ENCODE data around the gene NFIA.

The NFIA gene

DNA sequence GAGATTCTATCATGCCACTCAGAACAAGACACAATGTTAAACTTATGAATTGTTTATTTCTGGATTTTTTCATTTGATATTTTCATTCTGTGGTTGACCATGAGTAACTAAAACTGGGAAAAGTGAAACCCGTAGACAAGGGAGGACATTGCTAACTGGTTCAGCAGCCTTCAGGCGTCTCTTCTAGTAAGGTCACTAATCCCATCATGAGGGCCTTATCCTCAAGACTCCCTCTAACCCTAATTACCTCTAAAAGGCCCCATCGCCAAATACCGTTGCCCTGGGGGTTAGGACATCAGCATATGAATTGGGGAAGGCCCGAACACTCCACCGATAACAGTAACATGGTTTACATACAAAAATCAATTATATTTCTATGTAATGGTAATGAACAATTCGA is 394.9 kb downstream of the NFIA start:
- no peak for DNase-seq

DNA sequence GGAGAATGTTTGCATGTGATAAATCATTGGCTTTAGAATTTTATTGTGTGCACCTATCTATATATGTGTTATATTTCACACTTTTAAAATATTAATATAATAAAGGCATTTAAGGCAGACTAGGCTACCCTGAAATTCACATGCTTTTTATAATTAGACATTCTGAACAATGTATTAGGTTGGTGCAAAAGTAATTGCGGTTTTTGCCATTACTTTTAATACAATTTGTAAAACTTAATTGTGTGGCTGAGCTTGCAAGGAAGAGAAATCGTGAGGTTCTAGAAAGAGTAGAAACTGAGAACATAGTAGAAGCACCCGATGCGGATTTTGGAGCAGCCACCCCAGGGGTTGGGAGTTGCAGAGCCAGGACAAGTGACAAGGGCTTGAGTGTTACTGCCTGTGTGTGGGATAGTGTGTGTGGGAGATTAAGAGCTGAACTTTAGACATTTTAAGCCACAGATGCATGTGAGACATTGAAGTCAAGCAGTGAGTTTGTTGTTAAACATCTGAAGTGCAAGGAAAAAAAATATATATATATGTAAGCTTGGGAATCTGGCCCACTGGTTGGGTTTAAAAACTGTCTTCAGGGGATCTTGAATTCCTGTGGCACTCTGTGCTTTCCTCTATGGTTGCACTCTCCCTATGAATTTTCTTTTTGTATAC is 398.0 kb downstream of the NFIA start:
- no peak for DNase-seq

DNA sequence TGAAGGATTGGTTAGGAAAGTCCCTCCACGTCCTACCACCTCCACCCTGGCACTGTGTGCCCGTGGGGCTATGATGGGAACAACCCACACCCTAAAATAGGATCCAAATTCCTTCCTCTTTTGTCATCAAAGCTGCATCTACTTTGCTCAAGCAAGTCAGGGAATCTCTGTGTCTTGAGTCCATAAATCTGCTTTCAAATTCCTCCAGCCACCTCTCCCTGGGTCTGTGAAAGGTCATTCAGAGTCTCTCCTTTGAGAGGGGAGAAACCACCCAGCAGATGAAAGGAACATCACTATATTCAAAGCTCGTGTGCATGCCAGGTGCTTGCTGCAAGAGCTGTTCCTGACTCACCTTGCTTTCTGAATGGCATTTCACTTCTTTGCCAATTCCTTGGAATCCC is 399.0 kb downstream of the NFIA start:
- no peak for DNase-seq

DNA sequence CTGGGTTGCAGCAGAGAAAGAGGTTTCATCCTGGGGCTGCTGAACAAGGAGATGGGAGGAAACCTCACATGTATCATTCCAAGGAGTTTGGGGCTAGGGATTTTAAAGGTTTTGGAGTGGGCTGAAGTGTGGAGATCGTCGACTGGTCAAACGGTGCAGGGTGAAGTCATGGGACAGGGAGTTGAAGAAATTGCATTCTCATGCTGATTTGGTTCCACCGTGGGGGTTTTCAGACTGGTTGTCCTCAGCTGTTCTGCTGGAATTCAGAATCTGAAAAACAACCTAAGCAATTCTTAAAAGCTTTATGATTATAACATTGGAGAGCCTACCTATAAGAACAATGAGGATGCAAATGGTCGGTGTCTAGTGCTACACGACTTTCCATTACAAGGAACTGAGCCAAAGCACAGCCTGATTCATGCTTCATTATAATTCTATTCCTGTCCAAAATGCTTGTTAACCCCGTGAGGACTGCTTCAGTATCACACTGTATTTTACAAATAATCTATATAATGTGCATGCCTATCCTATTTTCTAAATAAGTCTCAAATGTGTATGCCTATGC is 399.9 kb downstream of the NFIA start:
- no peak for DNase-seq

DNA sequence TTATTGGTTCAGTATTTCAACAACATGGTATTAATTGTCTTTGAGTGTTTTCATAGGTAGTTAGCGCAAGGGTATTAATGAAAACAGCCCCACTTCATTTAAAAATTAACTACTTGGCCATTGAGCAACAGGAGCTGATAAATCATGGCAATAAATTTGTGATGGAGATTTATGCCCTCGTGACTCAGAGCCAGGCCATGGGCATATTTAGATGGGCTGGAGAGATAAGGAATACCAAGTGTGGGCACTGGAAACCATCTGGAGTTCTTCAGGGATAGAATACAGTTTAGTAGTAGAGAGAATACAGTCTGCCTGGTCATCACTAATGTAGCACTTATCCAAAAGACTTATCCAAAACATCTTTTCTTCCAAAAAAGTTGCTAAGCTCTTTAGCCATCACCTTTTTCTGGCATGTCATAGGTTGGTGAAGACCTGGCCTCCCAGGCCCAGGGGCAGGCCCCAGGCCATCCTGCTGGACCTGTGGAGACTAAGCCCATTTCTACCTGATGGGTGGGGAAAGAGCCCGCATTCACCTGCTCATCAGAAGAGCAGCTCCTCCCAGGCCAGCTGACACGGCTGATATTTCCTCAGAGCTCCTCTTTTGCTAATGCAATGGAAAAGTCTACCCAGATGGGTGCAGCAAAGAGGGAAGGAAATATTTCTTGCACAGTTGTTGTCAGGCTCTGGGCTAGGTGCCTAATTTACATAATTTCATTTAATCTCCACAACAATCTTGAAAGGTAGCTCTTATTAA is 404.6 kb downstream of the NFIA start:
- DNase-seq: no peak

DNA sequence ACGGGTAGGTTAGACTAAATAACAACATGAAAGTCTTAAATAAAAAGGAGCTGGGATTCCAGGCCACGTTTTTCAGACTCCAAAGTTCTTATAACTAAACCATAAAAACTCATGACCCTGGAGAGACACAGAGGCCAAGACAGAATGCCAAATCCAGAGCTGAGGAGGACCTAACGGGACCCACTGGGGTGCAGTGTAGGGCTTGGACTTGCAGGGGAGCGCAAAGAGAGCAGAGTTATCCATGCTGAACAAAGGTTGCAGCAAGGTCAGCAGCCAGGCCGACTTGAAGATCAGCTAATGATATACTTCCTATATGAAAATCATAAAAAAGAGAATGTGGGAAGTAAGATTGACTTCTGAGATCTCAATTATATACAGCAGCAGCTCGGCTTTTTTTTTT is 405.4 kb downstream of the NFIA start:
- no peak for DNase-seq

DNA sequence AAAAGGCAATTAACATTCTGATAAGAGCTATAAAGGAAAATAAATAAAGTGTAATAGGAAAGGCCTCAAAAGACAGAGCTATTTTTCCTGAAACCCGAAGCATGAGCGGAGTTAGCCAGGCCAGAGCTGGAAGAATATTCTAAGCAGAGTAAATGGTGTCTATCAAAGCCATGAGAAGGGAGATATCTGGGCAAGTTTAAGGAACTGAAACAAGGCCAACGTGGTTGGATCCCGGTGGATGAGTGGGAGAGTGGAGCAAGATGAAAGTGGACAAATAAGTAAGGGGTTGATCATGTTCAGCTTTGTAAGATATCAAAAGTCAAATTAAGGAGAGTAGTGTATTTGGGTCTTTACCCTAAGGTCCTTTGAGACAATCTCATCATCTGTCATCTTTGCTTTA is 408.6 kb downstream of the NFIA start:
- no peak for DNase-seq

DNA sequence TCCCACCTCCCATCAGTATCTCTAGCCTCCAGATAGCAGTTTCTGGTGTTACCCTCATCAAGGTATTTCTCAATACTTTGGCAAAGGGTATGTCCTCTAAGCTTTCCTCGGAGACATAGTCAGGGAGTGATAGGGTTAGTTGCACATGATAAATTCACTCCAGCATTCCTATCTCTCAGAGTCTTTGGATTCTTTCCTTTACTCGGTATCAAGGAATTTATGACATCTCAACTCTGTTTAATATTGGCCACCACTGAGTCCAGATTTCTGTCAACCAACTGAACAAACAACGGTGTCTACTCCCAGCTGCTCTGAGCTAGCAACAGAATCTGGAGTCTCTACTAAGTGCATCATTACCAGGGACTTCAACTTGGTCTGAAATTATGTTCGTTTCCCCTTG is 409.1 kb downstream of the NFIA start:
- no peak for DNase-seq

DNA sequence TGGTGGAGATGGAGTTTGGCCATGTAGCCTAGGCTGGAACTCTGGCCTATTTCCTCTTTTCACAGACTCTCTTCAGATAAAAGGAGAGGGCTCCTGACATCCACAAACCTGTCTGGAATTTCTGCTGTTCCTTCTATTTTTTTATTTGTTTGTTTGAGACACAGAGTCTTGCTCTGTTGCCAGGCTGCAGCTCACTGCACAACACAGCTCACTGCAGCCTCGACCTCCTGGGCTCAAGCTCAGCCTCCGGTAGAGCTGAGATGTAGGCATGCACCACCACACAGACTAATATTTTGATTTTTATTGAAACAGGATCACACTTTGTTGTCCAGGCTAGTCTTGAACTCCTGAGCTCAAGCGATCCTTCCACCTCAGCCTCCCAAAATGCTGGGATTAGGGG is 411.6 kb downstream of the NFIA start:
- DNase-seq: no peak

DNA sequence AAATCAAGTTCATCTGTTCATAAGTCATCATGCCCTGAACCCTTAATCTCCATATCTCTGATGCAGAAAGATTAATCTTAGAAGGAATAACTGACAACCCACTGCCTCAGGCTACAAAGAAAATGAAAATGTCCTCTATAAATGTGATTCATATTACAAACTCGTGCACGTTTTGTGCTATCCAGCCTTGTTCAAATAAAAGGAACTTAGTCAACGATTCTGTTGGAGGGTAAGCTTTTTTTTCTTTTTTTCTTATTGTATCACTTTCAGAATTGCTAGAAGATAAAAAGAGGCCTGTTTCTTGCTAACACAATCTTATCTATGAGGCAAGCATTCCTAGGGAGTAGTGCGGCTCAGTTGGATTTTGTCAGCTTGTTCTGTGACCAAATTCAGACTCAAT is 414.1 kb downstream of the NFIA start:
- DNase-seq: no peak

DNA sequence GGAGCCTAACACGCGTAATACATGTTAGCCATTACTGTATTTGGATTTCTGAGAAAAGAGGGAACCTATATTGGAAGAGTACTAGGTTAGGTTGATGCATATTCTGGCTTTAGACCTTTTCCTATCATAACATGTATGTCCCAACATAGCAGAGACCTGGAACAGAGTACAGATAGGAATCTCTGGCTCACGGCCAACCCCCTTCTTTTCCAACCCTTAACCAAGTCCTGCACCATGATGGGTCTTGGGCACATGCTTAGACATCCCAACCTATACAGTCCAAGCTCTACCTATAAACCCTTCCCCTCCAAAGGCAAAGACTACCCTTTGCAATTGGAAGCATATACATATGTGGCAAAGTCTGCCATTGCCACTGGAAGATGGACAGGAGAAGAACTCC is 414.7 kb downstream of the NFIA start:
- DNase-seq: no peak

DNA sequence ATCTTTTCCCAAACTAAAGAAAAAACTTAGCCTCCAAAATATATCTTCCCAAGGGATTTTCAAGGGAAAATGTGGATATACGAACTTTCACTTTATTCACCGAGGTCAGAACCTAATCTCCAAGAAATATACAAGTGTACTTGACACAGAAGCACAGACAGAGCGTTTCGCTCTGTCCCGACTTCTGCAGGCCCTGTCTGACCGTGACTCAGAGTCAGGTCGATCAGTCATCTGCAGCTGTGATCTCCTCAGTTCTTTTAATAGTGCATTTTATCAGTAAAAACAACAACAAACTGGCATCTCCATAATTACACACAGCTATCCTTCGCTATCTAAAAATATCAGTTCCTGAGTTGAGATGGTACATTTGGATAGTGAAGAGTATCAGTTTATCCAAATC is 416.0 kb downstream of the NFIA start:
- DNase-seq: no peak

DNA sequence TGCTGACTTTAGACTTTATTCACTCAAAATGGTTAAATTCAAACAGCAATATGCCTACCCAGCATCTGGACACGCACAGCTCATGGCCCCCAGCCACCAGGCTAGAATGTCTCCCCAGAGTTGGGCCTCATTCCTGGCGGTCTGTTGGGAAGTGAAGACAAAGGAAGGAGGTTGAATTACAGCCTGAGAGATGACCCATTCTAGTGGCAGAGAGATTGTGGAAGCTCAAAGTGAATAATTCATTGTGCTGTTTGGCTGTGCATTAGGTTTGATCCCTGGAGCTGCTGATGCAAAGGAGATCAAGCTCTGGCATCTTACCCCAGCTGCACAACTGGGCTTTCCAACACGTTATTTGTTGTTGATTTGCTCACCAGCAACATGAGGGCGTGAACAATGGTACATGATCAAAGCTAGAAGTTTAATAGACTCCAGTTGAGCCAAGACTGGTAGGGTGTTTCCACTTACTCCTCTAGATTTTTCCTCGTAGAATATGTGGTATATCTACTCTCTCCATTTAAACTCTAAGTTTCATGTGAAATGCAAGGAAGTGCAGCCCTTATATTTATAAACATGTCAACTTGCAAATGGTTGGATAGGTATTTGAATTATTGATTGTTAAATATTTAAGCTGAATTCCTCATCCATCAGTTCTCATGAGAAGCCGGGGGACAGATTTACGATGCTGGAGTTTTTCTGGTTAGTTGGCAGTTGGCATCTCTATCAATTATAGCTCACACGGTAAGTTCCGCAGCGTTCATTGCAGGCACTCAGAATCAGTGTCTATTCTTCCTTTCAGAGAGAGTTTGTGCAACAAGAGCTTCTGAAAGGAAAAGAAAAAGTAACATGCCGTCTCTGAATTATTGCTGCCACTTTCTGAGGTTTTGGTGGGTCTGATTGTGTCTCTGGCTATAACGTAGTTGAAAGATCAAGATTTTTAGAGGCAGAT is 419.9 kb downstream of the NFIA start:
- DNase-seq: no peak

DNA sequence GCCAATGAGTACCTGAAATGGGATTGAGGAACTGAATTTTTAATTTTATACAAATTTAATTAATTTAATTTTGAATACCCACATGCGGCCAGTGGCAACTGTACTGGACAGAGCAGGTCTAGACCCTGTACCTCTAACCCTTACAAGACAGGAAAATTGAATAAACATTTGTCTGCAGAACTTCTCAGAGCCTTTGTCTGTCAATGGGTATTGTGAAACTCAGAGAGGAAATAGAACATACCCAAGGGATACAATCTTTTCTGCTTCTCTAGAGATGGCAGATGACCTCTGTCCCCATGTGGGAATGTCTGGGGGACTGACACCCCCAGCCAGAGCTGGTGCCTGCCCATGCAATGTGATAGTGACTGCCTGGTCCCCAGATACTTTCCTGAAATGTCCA is 421.9 kb downstream of the NFIA start:
- DNase-seq: no peak

DNA sequence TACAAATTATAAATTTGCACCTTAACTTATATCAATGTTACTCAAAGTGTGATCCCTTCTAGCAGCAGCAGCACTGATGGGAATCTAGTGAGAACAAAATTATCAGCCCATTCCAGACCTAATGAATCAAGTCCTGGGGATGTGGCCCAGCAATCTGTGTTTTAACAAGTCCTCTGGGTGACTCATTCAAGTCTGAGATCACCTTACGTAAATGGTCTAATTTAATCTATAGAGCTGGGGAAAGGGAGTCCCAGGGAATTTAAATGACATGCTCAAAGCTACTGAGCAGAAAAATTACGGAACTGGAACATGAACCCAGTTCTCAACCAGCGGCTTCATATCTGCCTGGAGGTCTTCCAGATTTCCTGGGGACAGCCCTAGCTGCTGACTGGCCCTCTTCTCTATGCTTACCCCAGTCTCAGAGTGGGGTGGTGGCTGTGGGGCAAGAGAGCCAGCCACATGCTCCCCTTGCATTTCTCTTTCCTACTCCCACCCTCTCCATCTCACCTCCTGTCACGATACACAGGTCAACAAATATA is 422.6 kb downstream of the NFIA start:
- DNase-seq: no peak

DNA sequence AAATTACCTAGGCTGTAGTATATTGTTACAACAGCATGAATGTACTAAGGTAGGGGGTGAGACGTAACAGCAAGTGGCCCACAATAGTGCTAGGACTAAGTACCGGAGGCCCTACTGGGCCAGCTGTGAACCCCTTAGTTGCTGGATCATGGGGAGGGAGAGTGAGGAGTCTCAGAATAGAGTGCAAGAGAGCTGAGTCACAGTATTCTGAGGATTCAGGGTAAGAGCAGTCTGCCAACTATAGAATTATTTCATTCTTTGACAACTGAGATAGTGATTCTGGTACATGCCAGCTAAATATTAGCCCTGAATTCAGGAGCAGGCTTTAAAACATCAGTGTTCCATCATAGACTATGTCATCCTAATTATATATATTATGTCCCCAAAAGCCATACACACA is 423.9 kb downstream of the NFIA start:
- DNase-seq: no peak

DNA sequence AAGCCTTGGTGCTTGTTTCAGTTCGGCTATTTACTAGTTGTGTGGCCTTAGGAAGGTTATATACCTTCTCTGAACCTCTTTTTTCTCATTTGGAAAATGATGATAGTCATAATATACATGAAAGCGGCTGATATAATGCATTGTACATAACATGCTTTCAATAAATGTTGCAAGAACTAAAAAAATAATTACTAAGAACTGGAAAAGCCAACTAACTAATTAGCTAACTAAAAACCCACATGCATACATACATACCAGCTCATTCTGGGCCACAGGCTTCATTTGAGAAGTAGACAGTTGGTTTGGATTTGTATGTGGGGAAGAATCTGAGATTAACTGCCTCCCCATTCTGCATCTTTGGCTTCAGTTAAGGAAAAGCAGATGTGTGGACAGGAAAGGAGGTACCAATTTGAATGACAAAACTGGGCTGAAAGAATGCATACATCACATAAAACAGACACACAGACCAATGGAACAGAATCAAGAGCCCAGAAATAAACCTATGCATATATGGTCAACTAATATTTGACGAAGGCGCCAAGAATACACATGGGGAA is 424.7 kb downstream of the NFIA start:
- no peak for DNase-seq

All from CD4-positive, alpha-beta T cell treated with Interleukin-15 for 1 hour (primary cell).